SK-N-SH treated with all-trans-retinoic acid at 6 μM for 48 hours (cell line): ENCODE results near the gene ACTL9.
"Not testable (repeated sequence)": the region's sequence is repeated elsewhere in the genome, so short reads cannot be mapped to it uniquely, and the experiment has no call there.

ENCODE experiments used
- ATAC-seq: fragments of 200-7000 bp; cut with Tn5 transposase; 3 replicates; pipeline ENCODE4 v1.9.1; 2020; ENCODE audit warnings: mild to moderate bottlenecking, moderate library complexity
- ARNTL ChIP-seq: fragments of 450-650 bp; formaldehyde crosslinking; IDR thresholded peaks from 2 replicates; pipeline ENCODE4 v1.5.0; 2020; ENCODE audit warnings: low read depth, mild to moderate bottlenecking, moderate library complexity, borderline replicate concordance
- BACH2 ChIP-seq: fragments of 250-450 bp; sonication (Bioruptor Pico); IDR thresholded peaks from 2 replicates; pipeline ENCODE4 v1.9.0; 2021; ENCODE audit warnings: mild to moderate bottlenecking, borderline replicate concordance
- CSDC2 ChIP-seq: fragments of 250-450 bp; sonication (Bioruptor Pico); IDR thresholded peaks from 2 replicates; pipeline ENCODE4 v1.5.0; 2020; ENCODE audit warnings: mild to moderate bottlenecking, moderate library complexity
- CSRNP3 ChIP-seq: fragments of 250-450 bp; sonication (Bioruptor Pico); IDR thresholded peaks from 2 replicates; pipeline ENCODE4 v1.5.1; 2021; ENCODE audit warnings: mild to moderate bottlenecking, moderate library complexity
- ESRRG ChIP-seq: fragments of 250-450 bp; sonication (Bioruptor Pico); IDR thresholded peaks from 2 replicates; pipeline ENCODE4 v1.6.1; 2021; ENCODE audit warnings: mild to moderate bottlenecking
- GLIS3 ChIP-seq: fragments of 250-450 bp; sonication (Bioruptor Pico); IDR thresholded peaks from 2 replicates; pipeline ENCODE4 v1.5.0; 2020; ENCODE audit warnings: mild to moderate bottlenecking, moderate library complexity
- OSR1 ChIP-seq: fragments of 250-450 bp; sonication (Bioruptor Pico); IDR thresholded peaks from 2 replicates; pipeline ENCODE4 v1.8.0; 2022; ENCODE audit warnings: moderate library complexity, mild to moderate bottlenecking, inconsistent platforms
- PPARA ChIP-seq: fragments of 250-450 bp; sonication (Bioruptor Pico); IDR thresholded peaks from 2 replicates; pipeline ENCODE4 v1.5.0; 2020; ENCODE audit warnings: mild to moderate bottlenecking, borderline replicate concordance
- RARB ChIP-seq: fragments of 250-450 bp; sonication (Bioruptor Pico); IDR thresholded peaks from 2 replicates; pipeline ENCODE4 v1.8.0; 2021; ENCODE audit warnings: mild to moderate bottlenecking, moderate library complexity
- SNAI2 ChIP-seq: fragments of 250-450 bp; sonication (Bioruptor Pico); IDR thresholded peaks from 2 replicates; pipeline ENCODE4 v1.5.0; 2020; ENCODE audit warnings: mild to moderate bottlenecking, moderate library complexity
- TCF4 ChIP-seq: fragments of 250-450 bp; sonication (Bioruptor Pico); IDR thresholded peaks from 2 replicates; pipeline ENCODE4 v1.8.0; 2021; ENCODE audit warnings: mild to moderate bottlenecking, moderate library complexity, borderline replicate concordance
- ZC3H10 ChIP-seq: fragments of 250-450 bp; sonication (Bioruptor Pico); IDR thresholded peaks from 2 replicates; pipeline ENCODE4 v1.5.1; 2021; ENCODE audit warnings: mild to moderate bottlenecking, moderate library complexity
- ZFP3 ChIP-seq: fragments of 250-450 bp; sonication (Bioruptor Pico); IDR thresholded peaks from 2 replicates; pipeline ENCODE4 v1.5.0; 2020; ENCODE audit warnings: mild to moderate bottlenecking, moderate library complexity
- ZNF565 ChIP-seq: fragments of 450-650 bp; formaldehyde crosslinking; conservative IDR thresholded peaks from 2 replicates; pipeline ENCODE4 v1.5.0; 2020; ENCODE audit warnings: low read depth, mild to moderate bottlenecking, moderate library complexity
- ZNF70 ChIP-seq: fragments of 450-650 bp; formaldehyde crosslinking; IDR thresholded peaks from 2 replicates; pipeline ENCODE4 v1.5.0; 2020; ENCODE audit warnings: mild to moderate bottlenecking, moderate library complexity
- ZNF8 ChIP-seq: fragments of 450-650 bp; formaldehyde crosslinking; IDR thresholded peaks from 2 replicates; pipeline ENCODE4 v1.5.0; 2020; ENCODE audit warnings: mild to moderate bottlenecking, moderate library complexity
- TF ChIP-seq, protein P1 (sequence below): fragments of 250-450 bp; sonication (Bioruptor Pico); IDR thresholded peaks from 2 replicates; pipeline ENCODE4 v1.8.0; 2021; ENCODE audit warnings: low read depth, mild to moderate bottlenecking, moderate library complexity, borderline replicate concordance
- TF ChIP-seq, protein P2 (sequence below): fragments of 250-450 bp; sonication (Bioruptor Pico); IDR thresholded peaks from 2 replicates; pipeline ENCODE4 v1.8.0; 2020; ENCODE audit warnings: mild to moderate bottlenecking, moderate library complexity, borderline replicate concordance
- TF ChIP-seq, protein P3 (sequence below): fragments of 250-450 bp; sonication (Bioruptor Pico); IDR thresholded peaks from 2 replicates; pipeline ENCODE4 v1.5.1; 2020; ENCODE audit warnings: low read depth, mild to moderate bottlenecking, moderate library complexity
- TF ChIP-seq, protein P4 (sequence below): fragments of 250-450 bp; sonication (Bioruptor Pico); IDR thresholded peaks from 2 replicates; pipeline ENCODE4 v1.5.0; 2020; ENCODE audit warnings: mild to moderate bottlenecking, moderate library complexity

Gene ACTL9

DNA sequence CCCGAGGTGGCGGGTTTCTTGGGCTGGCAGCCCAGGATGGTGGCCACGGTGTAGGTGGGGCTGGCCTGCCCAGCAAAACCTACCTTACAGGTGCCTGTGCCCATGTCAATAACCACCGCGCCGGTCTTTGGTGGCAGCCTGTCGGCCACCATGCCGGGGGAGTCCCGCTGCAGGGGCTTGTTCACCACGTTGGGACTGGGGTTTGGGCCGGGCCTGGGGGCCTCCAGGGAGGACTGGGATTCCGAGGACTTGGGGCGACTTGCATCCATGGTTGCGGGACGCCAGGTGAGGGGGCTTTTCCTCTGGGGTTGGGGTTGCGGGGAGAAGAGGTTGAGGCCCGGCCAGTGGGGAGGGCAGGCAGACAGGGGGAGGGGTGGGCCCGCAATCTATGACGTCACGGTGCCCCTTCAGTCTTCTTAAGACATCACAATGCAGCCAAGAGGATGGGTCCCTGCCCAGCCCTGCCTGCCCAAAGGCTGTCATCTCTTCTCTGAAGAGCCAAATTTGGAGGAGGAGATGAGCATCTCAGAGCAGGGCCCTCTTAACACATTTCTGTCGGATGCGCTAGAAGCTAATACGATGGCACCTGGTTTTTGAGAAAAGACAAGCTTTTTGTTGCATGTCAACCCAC is at the start of gene ACTL9:
Gene ACTL9, minus strand, starts transcription at position 363 of the 631 bp plus-strand sequence. Its CDS starts 94 bp downstream, at position 269.
- TF ChIP-seq, protein P1, sequence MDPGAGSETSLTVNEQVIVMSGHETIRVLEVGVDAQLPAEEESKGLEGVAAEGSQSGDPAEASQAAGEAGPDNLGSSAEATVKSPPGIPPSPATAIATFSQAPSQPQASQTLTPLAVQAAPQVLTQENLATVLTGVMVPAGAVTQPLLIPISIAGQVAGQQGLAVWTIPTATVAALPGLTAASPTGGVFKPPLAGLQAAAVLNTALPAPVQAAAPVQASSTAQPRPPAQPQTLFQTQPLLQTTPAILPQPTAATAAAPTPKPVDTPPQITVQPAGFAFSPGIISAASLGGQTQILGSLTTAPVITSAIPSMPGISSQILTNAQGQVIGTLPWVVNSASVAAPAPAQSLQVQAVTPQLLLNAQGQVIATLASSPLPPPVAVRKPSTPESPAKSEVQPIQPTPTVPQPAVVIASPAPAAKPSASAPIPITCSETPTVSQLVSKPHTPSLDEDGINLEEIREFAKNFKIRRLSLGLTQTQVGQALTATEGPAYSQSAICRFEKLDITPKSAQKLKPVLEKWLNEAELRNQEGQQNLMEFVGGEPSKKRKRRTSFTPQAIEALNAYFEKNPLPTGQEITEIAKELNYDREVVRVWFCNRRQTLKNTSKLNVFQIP (CRISPR knock-in tag) = no peak
- no peak for TF ChIP-seq CSDC2 (CRISPR knock-in tag)
- TF ChIP-seq ZNF70 = no peak
- TF ChIP-seq GLIS3 (CRISPR knock-in tag) = no peak
- TF ChIP-seq, protein P2, sequence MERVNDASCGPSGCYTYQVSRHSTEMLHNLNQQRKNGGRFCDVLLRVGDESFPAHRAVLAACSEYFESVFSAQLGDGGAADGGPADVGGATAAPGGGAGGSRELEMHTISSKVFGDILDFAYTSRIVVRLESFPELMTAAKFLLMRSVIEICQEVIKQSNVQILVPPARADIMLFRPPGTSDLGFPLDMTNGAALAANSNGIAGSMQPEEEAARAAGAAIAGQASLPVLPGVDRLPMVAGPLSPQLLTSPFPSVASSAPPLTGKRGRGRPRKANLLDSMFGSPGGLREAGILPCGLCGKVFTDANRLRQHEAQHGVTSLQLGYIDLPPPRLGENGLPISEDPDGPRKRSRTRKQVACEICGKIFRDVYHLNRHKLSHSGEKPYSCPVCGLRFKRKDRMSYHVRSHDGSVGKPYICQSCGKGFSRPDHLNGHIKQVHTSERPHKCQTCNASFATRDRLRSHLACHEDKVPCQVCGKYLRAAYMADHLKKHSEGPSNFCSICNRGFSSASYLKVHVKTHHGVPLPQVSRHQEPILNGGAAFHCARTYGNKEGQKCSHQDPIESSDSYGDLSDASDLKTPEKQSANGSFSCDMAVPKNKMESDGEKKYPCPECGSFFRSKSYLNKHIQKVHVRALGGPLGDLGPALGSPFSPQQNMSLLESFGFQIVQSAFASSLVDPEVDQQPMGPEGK (CRISPR knock-in tag) = no peak
- no peak for TF ChIP-seq ZC3H10 (CRISPR knock-in tag)
- TF ChIP-seq ESRRG = no peak
- no peak for TF ChIP-seq ZNF8 (CRISPR knock-in tag)
- TF ChIP-seq SNAI2 (CRISPR knock-in tag) = no peak
- no peak for TF ChIP-seq ZFP3 (CRISPR knock-in tag)
- no peak for TF ChIP-seq OSR1 (CRISPR knock-in tag)
- TF ChIP-seq, all 23 proteins: peak for 0

DNA sequence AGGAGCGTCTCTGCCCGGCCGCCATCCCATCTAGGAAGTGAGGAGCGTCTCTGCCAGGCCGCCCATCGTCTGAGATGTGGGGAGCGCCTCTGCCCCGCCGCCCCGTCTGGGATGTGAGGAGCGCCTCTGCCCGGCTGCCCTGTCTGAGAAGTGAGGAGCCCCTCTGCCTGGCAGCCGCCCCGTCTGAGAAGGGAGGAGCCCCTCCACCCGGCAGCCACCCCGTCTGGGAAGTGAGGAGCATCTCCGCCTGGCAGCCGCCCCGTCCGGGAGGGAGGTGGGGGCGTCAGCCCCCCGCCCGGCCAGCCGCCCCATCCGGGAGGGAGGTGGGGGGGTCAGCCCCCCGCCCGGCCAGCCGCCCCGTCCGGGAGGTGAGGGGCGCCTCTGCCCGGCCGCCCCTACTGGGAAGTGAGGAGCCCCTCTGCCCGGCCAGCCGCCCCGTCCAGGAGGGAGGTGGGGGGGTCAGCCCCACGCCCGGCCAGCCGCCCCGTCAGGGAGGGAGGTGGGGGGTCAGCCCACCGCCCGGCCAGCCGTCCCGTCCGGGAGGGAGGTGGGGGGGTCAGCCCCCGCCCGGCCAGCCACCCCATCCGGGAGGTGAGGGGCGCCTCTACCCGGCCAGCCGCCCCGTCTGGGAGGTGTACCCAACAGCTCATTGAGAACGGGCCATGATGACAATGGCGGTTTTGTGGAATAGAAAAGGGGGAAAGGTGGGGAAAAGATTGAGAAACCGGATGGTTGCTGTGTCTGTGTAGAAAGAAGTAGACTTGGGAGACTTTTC is 40.9 kb upstream of the ACTL9 start:
- ATAC-seq = not testable (repeated sequence)

More for the DNA sequence above, at the start of gene ACTL9:
- no peak for ATAC-seq

- no peak for TF ChIP-seq CSRNP3 (CRISPR knock-in tag)
- TF ChIP-seq ZNF8 (CRISPR knock-in tag) = no peak
- TF ChIP-seq BACH2 (CRISPR knock-in tag) = no peak
- TF ChIP-seq PPARA = no peak
- no peak for TF ChIP-seq CSDC2 (CRISPR knock-in tag)
- TF ChIP-seq ESRRG = no peak
- TF ChIP-seq, protein P3, sequence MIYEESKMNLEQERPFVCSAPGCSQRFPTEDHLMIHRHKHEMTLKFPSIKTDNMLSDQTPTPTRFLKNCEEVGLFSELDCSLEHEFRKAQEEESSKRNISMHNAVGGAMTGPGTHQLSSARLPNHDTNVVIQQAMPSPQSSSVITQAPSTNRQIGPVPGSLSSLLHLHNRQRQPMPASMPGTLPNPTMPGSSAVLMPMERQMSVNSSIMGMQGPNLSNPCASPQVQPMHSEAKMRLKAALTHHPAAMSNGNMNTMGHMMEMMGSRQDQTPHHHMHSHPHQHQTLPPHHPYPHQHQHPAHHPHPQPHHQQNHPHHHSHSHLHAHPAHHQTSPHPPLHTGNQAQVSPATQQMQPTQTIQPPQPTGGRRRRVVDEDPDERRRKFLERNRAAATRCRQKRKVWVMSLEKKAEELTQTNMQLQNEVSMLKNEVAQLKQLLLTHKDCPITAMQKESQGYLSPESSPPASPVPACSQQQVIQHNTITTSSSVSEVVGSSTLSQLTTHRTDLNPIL (CRISPR knock-in tag) = no peak
- no peak for TF ChIP-seq OSR1 (CRISPR knock-in tag)
- no peak for TF ChIP-seq ZC3H10 (CRISPR knock-in tag)
- TF ChIP-seq, protein P1 (CRISPR knock-in tag) = no peak
- TF ChIP-seq ZNF565 (CRISPR knock-in tag) = no peak
- TF ChIP-seq TCF4 (CRISPR knock-in tag) = no peak
- no peak for TF ChIP-seq ZNF70
- no peak for TF ChIP-seq RARB (CRISPR knock-in tag)
- TF ChIP-seq, protein P4, sequence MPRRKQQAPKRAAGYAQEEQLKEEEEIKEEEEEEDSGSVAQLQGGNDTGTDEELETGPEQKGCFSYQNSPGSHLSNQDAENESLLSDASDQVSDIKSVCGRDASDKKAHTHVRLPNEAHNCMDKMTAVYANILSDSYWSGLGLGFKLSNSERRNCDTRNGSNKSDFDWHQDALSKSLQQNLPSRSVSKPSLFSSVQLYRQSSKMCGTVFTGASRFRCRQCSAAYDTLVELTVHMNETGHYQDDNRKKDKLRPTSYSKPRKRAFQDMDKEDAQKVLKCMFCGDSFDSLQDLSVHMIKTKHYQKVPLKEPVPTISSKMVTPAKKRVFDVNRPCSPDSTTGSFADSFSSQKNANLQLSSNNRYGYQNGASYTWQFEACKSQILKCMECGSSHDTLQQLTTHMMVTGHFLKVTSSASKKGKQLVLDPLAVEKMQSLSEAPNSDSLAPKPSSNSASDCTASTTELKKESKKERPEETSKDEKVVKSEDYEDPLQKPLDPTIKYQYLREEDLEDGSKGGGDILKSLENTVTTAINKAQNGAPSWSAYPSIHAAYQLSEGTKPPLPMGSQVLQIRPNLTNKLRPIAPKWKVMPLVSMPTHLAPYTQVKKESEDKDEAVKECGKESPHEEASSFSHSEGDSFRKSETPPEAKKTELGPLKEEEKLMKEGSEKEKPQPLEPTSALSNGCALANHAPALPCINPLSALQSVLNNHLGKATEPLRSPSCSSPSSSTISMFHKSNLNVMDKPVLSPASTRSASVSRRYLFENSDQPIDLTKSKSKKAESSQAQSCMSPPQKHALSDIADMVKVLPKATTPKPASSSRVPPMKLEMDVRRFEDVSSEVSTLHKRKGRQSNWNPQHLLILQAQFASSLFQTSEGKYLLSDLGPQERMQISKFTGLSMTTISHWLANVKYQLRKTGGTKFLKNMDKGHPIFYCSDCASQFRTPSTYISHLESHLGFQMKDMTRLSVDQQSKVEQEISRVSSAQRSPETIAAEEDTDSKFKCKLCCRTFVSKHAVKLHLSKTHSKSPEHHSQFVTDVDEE = no peak
- TF ChIP-seq GLIS3 (CRISPR knock-in tag) = no peak
- no peak for TF ChIP-seq SNAI2 (CRISPR knock-in tag)
- no peak for TF ChIP-seq ARNTL (CRISPR knock-in tag)
- TF ChIP-seq ZFP3 (CRISPR knock-in tag) = no peak
- TF ChIP-seq, protein P2 (CRISPR knock-in tag) = no peak
- ATAC-seq = no peak
Measured at GRCh38 chr19:8738377-8738776, 39.8 kb upstream of the ACTL9 start.
